CD4-positive, alpha-beta T cell treated with Interleukin-6 at 100 ng/mL for 8 hours (primary cell): ENCODE measurements around the gene ASPSCR1.
A peak's percentile ranks its signal among the peaks of the same experiment; 100 is the strongest.

Source experiments
- DNase-seq: peaks from one replicate; pipeline ENCODE4 v3.0.0-alpha.2; 2020; ENCODE audit warnings: mixed read lengths, low spot score

The ASPSCR1 gene

GRCh38 chr17:82041144-82041814, 63.9 kb downstream of the ASPSCR1 start:
- no peak for DNase-seq

DNA sequence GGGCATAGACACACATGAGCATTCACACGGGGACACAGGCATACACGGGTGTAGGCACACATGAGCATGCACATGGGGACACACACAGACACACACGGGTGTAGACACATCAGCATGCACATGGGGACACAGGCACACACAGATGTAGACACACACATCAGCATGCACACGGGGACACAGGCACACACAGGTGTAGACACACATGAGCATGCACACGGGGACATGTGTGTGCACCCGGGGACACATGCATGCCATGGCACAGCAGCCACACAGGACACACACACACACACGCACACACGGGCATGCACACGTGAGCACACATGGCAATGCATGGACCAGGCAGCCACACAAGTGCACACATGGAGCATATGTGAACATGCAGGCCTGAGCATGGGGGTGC, 65.2 kb downstream of the ASPSCR1 start:
- no peak for DNase-seq

DNA sequence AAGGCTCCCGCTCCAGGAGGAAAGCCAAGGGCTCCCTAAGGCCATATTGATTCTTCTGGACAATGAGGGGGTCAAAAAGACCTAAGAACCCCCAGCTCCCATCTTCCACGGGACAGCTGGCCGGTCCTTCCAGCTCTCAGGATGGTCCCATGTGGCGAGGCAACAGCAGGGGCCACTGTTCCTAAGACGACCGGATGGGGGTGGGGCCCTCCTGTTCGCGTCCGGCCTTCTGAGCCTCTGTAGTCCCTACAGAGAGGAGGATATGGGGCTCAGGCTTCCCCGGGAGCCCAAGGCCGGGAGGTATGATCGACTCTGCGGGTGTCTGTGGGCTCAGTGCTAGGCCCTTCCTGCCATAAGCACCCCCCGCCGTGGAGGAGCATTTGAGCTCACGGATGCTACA, 66.1 kb downstream of the ASPSCR1 start:
- DNase-seq, result no peak

DNA sequence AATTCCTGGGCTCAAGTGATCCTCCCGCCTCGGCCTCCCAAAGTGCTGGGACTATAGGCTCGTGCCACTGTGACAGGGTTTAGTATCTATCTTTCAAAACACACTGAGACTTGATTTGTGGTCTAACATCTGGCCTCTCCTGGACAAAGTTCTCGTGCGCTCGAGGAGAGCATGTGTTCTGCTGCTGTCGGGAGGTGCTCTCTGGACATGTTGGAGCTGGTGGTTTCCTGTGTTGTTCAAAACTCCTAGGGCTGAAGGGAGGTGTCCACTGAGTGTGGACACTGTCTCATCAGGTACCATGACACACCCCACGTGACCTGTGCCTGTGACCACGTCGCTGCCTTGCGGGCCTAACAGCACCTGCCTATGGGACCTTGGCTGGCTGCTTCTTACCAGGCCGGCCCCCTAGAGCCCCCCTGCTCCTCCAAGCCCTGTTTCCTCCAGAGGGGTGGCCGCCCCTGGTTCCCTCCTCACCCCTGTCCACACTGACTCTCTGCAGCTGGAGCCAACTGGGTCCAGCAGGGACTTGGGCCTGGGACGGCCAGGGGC, 68.6 kb downstream of the ASPSCR1 start:
- DNase-seq, result no peak

- DNase-seq, result no peak
Measured at GRCh38 chr17:82046903-82047302, 69.5 kb downstream of the ASPSCR1 start.

DNA sequence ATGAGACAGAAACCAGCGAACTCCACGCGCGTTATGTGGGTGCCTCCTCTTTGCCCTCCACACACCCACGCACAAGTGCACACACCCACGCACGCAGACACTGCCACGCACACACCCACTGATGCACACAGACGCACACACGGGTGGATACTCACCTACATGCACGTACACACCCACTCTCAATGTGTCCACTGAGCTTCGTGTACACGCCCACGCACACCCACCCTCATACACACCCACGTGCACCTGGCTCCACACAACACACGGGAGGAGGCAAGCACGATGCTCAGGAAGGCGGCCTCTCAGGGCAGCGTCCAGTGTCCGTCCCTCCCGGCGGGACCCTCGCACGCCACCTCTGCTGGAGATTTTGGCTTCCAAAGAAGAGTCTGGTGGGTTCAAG, 70.0 kb downstream of the ASPSCR1 start:
- DNase-seq, result no peak

- DNase-seq, result no peak
Measured at GRCh38 chr17:82047914-82048570, 70.6 kb downstream of the ASPSCR1 start.

DNA sequence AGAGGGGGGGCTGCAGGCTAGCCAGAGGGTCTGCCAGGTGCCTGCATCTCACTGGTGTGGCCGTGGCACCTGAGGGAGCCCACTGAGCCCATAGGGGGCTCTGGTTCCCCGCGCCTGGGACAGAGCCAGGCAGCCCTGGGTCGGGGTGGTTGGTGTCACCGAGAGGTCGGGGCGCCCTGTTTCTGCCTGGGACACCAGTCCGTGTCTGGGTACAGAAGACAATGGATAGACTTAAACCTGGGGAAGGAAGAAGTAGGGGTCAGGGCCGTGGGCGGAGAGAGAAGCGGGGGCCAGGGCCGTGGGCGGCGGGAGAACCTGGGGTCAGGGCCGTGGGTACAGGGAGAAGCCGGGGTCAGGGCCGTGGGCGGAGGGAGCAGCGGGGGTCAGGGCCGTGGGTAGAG, 71.1 kb downstream of the ASPSCR1 start:
- DNase-seq, result no peak

DNA sequence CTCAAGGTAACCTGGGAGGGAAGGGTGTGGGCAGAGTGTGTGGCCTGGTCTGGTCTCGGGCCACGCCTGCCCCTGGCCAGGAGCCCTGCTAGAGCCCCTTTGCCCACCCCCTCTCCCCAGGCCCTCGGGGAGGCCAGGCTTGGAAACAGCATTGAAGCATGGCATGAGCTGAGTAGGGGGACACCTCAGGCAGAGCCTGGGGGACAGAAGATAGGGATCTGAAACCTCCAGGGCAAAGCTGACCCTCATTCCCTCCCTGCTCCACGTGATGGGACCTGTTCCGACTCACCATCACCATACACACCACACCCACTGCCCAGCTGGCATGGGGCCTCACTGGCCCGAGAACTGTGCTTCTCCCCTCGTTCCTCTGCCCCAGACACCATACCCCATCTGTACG, 71.7 kb downstream of the ASPSCR1 start:
- no peak for DNase-seq

- no peak for DNase-seq
Measured at GRCh38 chr17:82049521-82049971, 72.1 kb downstream of the ASPSCR1 start.

- no peak for DNase-seq
Measured at GRCh38 chr17:82050152-82050760, 72.8 kb downstream of the ASPSCR1 start.

- DNase-seq, result no peak
Measured at GRCh38 chr17:82050761-82051641, 73.6 kb downstream of the ASPSCR1 start.

GRCh38 chr17:82051776-82052637, 74.6 kb downstream of the ASPSCR1 start, which contains the start of the genes GPS1 and RFNG:
GPS1 (plus strand) TSS chr17:82051898; CDS start chr17:82051932, 34 bp downstream.
RFNG (minus strand) TSS chr17:82051811; CDS start chr17:82051766, 45 bp downstream.
- DNase-seq, result peak; percentile 74

- DNase-seq, result no peak
Measured at GRCh38 chr17:82052638-82053059, 75.2 kb downstream of the ASPSCR1 start.

DNA sequence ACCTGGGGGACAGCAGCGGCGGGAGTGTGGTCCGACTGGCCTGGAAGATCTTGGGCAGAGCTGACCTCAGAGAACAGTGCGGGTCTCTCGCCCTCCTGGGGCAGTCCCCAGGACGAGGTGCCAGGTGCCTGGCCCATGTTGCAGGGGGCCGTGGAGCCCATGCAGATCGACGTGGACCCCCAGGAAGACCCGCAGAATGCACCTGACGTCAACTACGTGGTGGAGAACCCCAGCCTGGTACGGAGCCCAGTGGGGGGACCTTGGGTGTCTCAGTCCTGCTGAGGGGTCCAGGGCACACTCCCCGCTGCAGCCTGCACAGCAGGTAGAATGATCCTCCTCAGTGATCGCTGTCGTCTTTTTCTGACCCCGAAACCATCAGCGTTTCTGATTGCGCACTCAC, 75.7 kb downstream of the ASPSCR1 start:
- DNase-seq, result no peak

GRCh38 chr17:82053556-82054263, 76.3 kb downstream of the ASPSCR1 start:
- DNase-seq, result no peak

DNA sequence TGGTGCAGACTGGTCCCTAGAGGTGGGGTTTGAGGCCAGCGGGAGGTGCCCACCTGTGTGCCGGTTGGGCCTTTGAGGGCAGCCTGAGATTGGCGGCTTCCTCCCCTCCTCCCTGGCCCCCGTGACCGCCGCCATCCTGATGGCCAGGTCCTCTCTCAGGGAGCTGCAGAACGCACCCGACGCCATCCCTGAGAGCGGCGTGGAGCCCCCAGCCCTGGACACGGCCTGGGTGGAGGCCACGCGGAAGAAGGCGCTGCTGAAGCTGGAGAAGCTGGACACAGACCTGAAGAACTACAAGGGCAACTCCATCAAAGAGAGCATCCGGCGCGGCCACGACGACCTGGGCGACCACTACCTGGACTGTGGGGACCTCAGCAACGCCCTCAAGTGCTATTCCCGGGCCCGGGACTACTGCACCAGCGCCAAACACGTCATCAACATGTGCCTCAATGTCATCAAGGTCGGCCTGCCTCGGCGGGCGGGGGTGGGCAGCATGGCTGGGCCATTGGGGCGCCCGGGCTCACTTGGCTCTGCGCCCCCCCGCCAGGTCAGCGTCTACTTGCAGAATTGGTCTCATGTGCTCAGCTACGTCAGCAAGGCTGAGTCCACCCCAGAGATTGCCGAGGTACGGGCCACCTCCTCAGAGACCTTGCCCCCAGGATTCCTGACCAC, 77.1 kb downstream of the ASPSCR1 start:
- DNase-seq, result no peak

DNA sequence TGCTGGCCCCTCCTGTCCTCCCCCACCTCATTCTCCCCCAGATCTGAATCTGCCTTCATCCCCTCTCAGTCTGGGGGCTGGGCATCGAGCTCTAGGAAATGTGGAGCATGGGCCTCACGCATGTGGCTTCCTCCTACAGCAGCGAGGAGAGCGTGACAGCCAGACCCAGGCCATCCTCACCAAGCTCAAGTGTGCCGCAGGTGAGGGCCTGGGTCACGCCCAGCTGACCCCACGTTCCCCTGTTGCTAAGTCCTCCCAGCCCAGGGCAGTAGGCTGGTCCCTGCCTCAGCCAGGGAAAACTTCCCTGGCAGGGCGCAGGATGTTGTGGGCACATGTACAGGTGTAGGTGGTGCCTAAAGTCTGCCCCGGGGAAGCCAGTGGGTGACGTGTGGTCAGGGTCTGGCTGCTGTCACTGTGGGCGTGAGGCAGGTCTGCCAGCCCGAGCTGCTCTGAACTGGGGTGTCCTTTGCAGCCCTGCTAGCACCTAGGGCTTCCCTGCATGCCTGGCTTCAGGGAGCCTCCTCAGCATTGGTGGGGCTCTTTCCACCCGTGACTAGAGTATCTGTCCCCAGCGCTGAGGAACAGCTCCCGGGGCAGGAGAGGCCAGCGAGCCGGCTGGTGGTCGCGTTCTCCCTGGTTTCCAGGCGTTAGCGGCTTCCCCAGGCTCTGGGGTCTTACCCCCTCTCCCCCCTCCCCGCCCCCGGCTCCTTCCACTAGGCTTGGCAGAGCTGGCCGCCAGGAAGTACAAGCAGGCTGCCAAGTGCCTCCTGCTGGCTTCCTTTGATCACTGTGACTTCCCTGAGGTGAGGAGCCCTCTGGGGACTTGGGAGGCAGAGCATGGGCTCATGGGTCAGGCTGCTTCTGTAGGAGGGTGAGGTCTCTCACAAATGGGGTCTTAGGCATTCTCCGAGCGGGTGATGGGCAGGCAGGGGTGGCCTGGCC, 77.9 kb downstream of the ASPSCR1 start:
- DNase-seq, result no peak
